Left ventricle myocardium inferior (tissue), 1 donor: ENCODE measurements around the gene DGCR8. TPM values are rescaled to one million over a fixed set of nuclear protein-coding genes. Genes with fewer than 3 reads are reported as not detected.

Experiments
- DNase-seq: peaks from one replicate; pipeline ENCODE4 v3.0.0-alpha.2; 2020
- H3K27ac ChIP-seq: fragments of 200-600 bp; replicated peaks from 2 replicates; pipeline ENCODE4 v1.8.0; 2021
- H3K27me3 ChIP-seq: fragments of 200-600 bp; 2 replicates; pipeline ENCODE4 v1.8.0; 2021; ENCODE audit warnings: low read depth
- H3K36me3 ChIP-seq: fragments of 200-600 bp; 2 replicates; pipeline ENCODE4 v1.8.0; 2021
- H3K4me1 ChIP-seq: fragments of 200-600 bp; 2 replicates; pipeline ENCODE4 v1.8.0; 2021
- H3K4me3 ChIP-seq: fragments of 200-600 bp; 2 replicates; pipeline ENCODE4 v1.8.0; 2021; ENCODE audit warnings: mild to moderate bottlenecking, moderate library complexity
- H3K9me3 ChIP-seq: fragments of 200-600 bp; replicated peaks from 2 replicates; pipeline ENCODE4 v1.8.0; 2021
- intact Hi-C: fragments of 100-400 bp; cut with micrococcal nuclease; formaldehyde crosslinking; loops from one replicate; pipeline ENCODE4 v1.11.0; 2022
- total RNA-seq: library from RNA; stranded (reverse); fragmentation: NEBNext Ultra II Directional; extraction: Animal tissue kit (Norgen Biotek cat#: 25700); gene quantifications from one replicate; pipeline ENCODE4 v1.2.1, GENCODE V29; 2021
- TF ChIP-seq, protein P1 (sequence below): fragments of 200-600 bp; IDR thresholded peaks from 2 replicates; pipeline ENCODE4 v1.8.0; 2021; ENCODE audit warnings: antibody characterized with exemption, mild to moderate bottlenecking, borderline replicate concordance
- donor health status: DM: no; HTN: yes; CAD: no; lungs with severe emphysema.

DGCR8 gene
- total RNA-seq, 1 donor from 2014 or later, result 16.8 TPM

DNA sequence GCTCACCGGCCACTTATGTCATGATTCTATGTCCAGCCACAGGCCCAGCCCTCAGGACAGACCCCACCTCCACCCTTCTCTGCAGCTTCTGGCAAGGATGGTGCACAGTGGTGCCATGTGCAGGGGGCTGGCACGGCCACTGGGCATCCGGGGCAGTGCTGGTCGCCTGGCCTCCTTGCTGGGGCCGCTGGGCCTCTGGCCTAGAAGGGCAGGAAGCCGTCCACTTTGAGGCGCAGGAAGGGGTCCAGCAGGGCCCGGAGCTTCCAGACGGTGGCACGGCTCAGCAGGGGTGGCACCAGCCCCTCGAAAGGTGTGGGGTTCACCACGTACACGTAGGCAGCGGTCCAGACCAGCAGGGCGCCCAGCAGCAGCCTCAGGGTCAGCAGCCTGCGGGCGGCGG, 68.4 kb downstream of the DGCR8 start:
- TF ChIP-seq, protein P1, sequence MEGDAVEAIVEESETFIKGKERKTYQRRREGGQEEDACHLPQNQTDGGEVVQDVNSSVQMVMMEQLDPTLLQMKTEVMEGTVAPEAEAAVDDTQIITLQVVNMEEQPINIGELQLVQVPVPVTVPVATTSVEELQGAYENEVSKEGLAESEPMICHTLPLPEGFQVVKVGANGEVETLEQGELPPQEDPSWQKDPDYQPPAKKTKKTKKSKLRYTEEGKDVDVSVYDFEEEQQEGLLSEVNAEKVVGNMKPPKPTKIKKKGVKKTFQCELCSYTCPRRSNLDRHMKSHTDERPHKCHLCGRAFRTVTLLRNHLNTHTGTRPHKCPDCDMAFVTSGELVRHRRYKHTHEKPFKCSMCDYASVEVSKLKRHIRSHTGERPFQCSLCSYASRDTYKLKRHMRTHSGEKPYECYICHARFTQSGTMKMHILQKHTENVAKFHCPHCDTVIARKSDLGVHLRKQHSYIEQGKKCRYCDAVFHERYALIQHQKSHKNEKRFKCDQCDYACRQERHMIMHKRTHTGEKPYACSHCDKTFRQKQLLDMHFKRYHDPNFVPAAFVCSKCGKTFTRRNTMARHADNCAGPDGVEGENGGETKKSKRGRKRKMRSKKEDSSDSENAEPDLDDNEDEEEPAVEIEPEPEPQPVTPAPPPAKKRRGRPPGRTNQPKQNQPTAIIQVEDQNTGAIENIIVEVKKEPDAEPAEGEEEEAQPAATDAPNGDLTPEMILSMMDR, result no peak
- Histone ChIP-seq H3K27ac (no peak overlapping the region), H3K9me3 (no peaks in the 10 kb centered on the region), H3K36me3 (peaks cover 22% of the 10 kb centered on the region), H3K4me3 (no peak overlapping the region), H3K4me1 (no peaks in the 10 kb centered on the region), H3K27me3 (no peaks in the 10 kb centered on the region)
- DNase-seq, result no peak
- intact Hi-C loops, result no loop called here

DNA sequence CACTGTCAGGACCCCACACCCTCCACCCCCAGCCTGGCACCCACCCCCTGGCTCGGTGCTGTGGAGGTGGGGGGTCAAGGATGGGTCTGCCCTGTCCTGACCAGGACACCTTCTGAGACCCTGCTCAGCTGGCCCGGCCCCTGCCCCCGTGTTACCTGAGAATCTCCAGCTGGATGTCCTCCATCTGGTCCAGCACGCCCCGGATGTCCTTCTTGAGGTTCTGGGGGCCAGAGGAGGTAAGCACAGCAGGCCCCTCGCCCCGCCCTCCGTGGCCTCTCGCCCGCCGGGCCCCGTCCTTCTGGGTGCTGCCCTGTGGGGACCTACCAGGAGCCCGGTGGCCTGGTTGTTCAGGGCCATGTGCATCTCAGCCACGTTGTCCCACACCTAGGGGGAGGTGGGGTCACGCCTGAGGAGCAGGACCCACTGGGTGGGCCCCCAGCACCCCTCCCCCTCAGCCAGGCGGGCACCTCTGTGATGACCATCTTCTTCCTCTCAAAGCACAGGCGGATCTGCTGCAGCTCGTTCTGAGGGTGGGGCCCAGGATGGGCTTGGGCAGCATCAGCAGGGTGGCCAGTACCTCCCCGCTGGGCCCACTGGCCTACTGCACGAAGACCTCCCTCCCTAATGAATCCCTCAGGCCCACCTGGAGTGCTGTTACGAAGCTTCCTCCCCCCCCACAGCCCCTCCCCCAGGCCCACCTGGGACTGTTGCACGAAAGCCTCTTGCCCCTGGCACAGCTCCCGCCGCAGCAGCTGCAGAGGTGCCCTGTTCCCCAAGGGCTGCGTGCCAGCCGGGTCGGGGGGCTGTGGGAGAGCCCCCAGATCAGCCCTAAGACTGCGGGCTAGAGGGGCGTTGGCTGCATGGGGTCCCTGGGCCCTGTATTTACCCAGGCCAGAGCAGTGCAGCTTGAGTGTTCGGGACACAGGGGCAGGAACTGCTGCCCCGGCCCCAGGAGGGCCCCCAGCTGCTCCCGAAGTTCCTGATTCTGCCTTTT, 69.5 kb downstream of the DGCR8 start:
- Histone ChIP-seq H3K4me1 (no peaks in the 10 kb centered on the region), H3K9me3 (no peaks in the 10 kb centered on the region), H3K36me3 (peaks cover 13% of the 10 kb centered on the region), H3K27me3 (peaks cover 3% of the 10 kb centered on the region), H3K4me3 (no peak overlapping the region), H3K27ac (no peak overlapping the region)
- no peak for DNase-seq
- intact Hi-C loops, result no loop called here
- TF ChIP-seq, protein P1, result no peak

DNA sequence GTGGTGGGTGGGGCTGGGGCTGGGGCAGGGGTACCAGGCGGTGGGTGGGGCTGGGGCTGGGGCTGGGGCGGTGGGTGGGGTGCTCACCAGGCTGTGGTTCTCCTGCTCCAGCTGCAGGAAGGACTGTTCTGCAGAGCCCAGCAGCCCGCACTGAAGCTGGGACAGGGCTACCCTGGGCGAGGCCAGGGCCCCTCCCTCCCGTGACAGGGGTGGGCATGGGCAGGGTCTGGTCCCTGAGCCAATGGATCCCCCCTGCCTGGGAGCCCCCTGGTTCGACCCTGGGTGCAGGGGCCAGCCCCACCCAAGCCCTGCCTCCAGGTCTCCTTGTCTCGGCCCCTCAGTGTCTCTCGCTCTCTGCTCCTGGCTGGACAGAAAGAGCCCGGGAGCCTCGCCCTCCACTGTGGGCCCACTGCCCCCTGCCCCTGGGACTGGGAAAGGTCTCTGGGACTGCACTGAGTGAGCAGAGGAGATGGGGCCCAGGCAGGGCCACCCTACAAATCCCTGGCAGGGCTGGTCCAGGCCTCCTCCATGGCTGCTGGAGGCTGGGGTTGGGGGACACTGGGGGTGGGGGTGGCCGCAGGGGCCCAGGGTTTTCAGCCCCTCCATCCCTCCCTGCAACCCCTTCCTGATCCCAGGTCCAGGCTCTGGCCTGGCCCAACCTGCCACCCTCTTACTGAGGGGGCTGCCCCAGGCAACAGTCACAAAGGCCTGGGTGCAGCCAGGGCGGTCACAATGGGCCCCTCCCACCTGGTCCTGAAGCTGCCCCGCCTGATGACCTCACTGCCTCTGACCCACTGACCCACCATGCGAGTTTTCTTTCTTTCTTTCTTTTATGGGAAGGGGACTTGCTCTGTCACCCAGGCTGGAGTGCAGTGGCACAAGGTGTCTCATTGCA, 70.6 kb downstream of the DGCR8 start, which contains the start of gene CCDC188:
Gene CCDC188 (minus strand): TSS at position 675 of the 895 bp plus-strand sequence. CDS start 69 bp downstream, at position 606.
- peaks cover 3% of the 10 kb centered on the region for H3K36me3 ChIP-seq
- peaks cover 14% of the 10 kb centered on the region for H3K27me3 ChIP-seq
- no peak for DNase-seq
- no peaks in the 10 kb centered on the region for H3K4me1 ChIP-seq
- H3K9me3 ChIP-seq, result no peaks in the 10 kb centered on the region
- TF ChIP-seq, protein P1, result no peak
- no peak within 1 kb of the TSS for H3K27ac ChIP-seq
- intact Hi-C loops, result no loop called here
- no peak within 1 kb of the TSS for H3K4me3 ChIP-seq

DNA sequence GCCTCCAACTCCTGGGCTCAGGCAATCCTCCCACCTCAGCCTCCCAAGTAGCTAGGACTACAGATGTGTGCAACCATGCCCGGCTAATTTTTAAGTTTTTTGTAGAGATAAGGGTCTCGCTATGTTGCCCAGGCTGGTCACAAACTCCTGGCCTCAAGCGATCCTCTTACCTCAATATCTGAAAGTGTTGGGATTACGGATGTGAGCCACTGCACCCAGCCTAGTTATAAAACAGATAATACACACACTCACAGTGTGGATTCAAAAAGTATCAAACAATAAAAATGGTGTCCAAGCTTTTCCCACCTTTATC, 71.2 kb downstream of the DGCR8 start:
- intact Hi-C loops, result no loop called here
- peaks cover 16% of the 10 kb centered on the region for H3K27me3 ChIP-seq
- no peaks in the 10 kb centered on the region for H3K9me3 ChIP-seq
- no peak overlapping the region for H3K4me3 ChIP-seq
- DNase-seq, result no peak
- H3K27ac ChIP-seq, result no peak overlapping the region
- no peaks in the 10 kb centered on the region for H3K36me3 ChIP-seq
- H3K4me1 ChIP-seq, result no peaks in the 10 kb centered on the region
- TF ChIP-seq, protein P1, result no peak

DNA sequence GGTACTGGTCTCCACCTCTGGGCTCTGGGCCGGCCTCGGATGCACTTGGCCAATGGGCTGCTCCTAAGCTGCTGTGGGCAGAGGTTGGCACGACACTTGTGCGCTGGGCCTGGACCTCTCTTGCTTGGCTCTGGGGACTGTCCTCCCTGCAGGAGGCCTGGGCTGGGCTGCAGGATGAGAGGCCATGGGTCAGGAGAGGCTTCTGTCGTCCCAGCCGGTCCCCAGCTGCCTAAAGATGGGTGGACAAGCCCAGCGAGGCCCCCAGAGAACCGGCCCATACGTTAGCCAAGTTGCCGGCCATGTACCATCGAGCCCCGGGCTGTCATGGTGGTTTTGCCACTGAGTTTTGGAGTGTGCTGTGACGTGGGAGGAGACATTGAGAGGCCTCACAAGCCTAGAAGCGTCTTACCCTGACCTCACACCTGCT, 72.4 kb downstream of the DGCR8 start:
- intact Hi-C loops, result no loop called here
- H3K4me1 ChIP-seq, result peaks cover 3% of the 10 kb centered on the region

More for the DNA sequence above, 72.4 kb downstream of the DGCR8 start:
- Histone ChIP-seq H3K9me3 (no peaks in the 10 kb centered on the region), H3K4me3 (no peak overlapping the region), H3K27me3 (peaks cover 21% of the 10 kb centered on the region), H3K36me3 (no peaks in the 10 kb centered on the region), H3K27ac (no peak overlapping the region)
- no peak for DNase-seq
- TF ChIP-seq, protein P1, result no peak
